Neural crest cell (in vitro differentiated cells): Measurements from ENCODE around the gene SNAI1. TPM values are rescaled to one million over a fixed set of nuclear protein-coding genes. Genes with fewer than 3 reads are reported as not detected.

Experiments
- DNase-seq: peaks from one replicate; pipeline ENCODE4 v3.0.0; 2021; ENCODE audit warnings: low read depth, mixed read lengths, low spot score
- H3K27ac Mint-ChIP-seq: one replicate; pipeline ENCODE4 v1.8.0; 2021; ENCODE audit warnings: mild to moderate bottlenecking, mixed read lengths; ENCODE audit not compliant: unreplicated experiment
- H3K27me3 Mint-ChIP-seq: 2 replicates; pipeline ENCODE4 v1.8.0; 2021; ENCODE audit warnings: low read depth, mild to moderate bottlenecking, mixed read lengths
- H3K36me3 Mint-ChIP-seq: 2 replicates; pipeline ENCODE4 v1.8.0; 2021; ENCODE audit warnings: low read depth, mild to moderate bottlenecking, mixed read lengths
- H3K4me1 Mint-ChIP-seq: 2 replicates; pipeline ENCODE4 v1.8.0; 2021; ENCODE audit warnings: mixed read lengths
- H3K4me3 Mint-ChIP-seq: one replicate; pipeline ENCODE4 v1.8.0; 2021; ENCODE audit warnings: mild to moderate bottlenecking, mixed read lengths
- H3K9me3 Mint-ChIP-seq: 2 replicates; pipeline ENCODE4 v1.8.0; 2021; ENCODE audit warnings: mixed read lengths
- total RNA-seq: library from RNA; stranded (reverse); gene quantifications from 2 replicates; pipeline ENCODE4 v1.2.1, GENCODE V29; 2021
- TF ChIP-seq, protein P1 (sequence below): fragments of 200-600 bp; sonication (generic); conservative IDR thresholded peaks from 2 replicates; pipeline ENCODE4 v1.5.0; 2021; ENCODE audit warnings: antibody characterized with exemption, mild to moderate bottlenecking

Gene SNAI1
- total RNA-seq, 1 donor from 2014 or later = 12.5 TPM

DNA sequence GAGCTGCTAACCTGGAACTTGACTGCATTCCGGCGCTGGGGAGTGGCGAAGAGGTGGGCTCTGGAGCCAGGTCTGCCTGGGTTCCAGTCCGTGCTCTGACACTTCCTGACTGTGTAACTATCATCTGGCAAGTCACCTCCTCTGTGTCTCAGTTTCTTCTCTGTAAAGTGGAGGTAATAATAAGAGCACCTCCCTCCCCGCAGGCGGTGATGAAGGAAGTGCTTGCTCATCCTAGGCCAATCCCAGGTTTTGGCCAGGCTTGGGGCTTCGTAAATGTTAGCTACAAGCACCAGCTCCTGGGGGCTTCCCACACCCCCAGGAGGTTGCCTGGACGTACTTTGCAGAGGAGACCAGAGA, 32.8 kb downstream of the SNAI1 start:
- TF ChIP-seq, protein P1, sequence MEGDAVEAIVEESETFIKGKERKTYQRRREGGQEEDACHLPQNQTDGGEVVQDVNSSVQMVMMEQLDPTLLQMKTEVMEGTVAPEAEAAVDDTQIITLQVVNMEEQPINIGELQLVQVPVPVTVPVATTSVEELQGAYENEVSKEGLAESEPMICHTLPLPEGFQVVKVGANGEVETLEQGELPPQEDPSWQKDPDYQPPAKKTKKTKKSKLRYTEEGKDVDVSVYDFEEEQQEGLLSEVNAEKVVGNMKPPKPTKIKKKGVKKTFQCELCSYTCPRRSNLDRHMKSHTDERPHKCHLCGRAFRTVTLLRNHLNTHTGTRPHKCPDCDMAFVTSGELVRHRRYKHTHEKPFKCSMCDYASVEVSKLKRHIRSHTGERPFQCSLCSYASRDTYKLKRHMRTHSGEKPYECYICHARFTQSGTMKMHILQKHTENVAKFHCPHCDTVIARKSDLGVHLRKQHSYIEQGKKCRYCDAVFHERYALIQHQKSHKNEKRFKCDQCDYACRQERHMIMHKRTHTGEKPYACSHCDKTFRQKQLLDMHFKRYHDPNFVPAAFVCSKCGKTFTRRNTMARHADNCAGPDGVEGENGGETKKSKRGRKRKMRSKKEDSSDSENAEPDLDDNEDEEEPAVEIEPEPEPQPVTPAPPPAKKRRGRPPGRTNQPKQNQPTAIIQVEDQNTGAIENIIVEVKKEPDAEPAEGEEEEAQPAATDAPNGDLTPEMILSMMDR = no peak
- Mint-ChIP-seq H3K27ac (peak overlapping the region; percentile 27), H3K27me3 (no peaks in the 10 kb centered on the region), H3K4me1 (peaks cover 20% of the 10 kb centered on the region), H3K9me3 (no peaks in the 10 kb centered on the region), H3K4me3 (no peak overlapping the region), H3K36me3 (no peaks in the 10 kb centered on the region)
- no peak for DNase-seq

DNA sequence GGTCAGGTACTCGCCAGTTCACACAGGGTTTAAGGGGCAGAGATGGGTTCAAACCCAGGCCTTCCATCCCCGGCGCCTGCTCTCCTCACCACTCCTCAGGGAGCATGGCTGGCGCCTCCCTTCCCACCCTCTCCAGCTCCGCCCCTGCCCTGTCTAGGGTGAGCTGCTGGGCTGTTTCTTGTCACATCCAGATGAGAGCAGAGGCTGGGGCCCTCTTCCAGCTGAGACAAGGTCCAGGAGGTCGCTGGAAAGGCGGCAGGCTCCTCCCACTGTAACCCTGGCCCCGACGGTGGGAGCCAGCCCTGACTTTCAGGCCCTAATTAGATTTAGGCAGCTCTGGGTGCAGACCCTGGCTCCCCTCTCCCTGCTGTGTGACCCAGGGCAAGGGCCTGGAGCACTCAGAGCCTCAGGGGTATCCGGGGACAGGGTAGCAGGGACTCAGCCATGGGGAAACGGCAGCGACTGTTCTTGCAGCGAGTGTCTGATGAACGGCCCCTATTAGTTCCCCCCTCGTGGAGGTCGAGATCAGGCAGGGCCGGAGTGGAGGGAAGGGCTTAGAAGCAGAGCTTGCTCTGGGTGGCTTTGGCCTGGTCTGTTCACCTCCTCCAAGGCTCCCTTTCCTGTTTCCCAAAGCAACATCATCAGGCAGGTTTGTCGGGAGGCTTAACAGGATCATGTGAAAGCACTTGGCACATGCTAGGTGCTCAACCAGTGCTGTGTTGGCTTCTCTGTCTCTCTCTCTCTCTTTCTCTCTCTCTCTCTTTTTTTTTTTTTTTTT, 33.4 kb downstream of the SNAI1 start:
- TF ChIP-seq, protein P1 = no peak
- no peak overlapping the region for H3K27ac Mint-ChIP-seq
- DNase-seq = peak; percentile 24

GRCh38 chr20:50017160-50017559, 34.4 kb downstream of the SNAI1 start:
- Mint-ChIP-seq H3K4me1 (peaks cover 20% of the 10 kb centered on the region), H3K27me3 (no peaks in the 10 kb centered on the region), H3K4me3 (no peak overlapping the region), H3K9me3 (no peaks in the 10 kb centered on the region), H3K36me3 (no peaks in the 10 kb centered on the region), H3K27ac (no peak overlapping the region)
- TF ChIP-seq, protein P1 = no peak
- no peak for DNase-seq

More for the DNA sequence above, 33.4 kb downstream of the SNAI1 start:
- Mint-ChIP-seq H3K9me3 (no peaks in the 10 kb centered on the region), H3K36me3 (no peaks in the 10 kb centered on the region), H3K4me1 (peaks cover 20% of the 10 kb centered on the region), H3K4me3 (no peak overlapping the region), H3K27me3 (no peaks in the 10 kb centered on the region)

DNA sequence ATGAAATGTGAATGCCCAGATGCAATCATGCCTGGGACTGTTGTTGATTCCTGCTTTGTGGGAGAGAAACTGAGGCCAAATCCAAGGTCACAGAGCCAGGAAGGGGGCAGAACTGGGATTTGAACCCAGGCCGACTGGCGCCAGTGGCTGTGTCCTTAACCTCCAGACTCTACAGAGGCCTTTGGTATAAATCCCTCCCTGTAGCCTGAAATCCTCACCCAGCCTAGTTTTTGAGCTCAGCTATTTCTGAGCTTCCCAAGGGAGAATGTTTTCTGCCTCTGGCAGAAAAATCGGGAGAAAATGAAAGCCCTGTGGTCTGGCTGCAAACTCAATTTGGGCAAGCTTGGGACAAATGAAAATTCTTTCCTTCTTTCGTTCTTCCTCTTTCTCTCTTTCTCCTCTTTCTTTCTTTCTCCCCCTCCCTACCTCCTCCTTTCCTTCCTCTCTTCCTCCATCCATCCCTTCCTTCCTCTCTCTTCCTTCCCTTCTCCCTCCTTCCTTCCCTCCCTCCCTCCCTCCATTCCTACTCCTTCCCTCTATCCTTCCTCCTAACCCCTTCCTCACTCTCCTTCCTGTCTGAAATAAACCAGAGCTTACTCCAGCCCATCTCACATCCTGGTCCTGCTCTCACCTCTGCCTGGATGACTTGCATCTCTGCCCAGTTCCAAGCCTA, 34.9 kb downstream of the SNAI1 start:
- peaks cover 17% of the 10 kb centered on the region for H3K4me1 Mint-ChIP-seq

DNA sequence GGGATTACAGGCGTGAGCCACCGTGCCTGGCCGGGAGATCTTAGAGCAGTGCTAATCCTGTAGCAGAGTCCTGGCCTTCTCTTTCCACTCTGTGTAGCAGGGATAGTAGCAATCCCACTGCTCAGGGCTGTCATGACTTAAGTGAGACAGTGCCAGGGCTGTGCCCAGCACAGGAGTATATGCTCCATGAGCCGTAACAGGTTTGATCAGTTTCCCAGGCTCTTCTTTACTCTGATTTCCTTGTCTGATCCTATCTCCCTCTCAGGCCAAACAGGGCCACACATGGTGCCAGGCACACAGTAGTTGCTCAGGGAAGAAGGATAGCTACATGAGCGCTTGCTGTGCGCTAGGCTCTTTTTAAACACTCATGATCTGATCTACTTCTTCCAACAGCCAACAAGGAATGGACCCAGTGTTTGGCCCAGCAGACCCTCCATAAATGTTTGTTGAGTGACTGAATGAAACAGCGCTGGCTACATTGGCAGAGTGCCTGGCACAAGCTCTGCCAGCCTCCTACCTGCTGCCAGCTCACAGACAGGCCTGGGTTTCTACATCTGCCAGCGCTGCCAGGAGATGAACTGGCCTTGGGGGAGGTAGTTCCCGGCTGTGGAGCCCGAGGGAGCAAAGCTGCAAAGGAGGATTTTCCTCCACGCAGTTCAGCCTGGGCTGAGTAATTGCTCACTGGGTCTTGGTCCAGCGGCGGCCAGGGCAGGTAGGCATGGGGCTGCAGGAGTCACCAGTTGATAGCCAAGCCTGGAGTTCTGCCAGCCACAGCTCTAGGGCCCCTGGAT, 36.9 kb downstream of the SNAI1 start:
- Mint-ChIP-seq H3K27ac (no peak overlapping the region), H3K9me3 (no peaks in the 10 kb centered on the region), H3K4me3 (no peak overlapping the region), H3K27me3 (no peaks in the 10 kb centered on the region), H3K4me1 (peaks cover 13% of the 10 kb centered on the region), H3K36me3 (no peaks in the 10 kb centered on the region)
- no peak for DNase-seq
- TF ChIP-seq, protein P1 = no peak

More for the DNA sequence above, 34.9 kb downstream of the SNAI1 start:
- Mint-ChIP-seq H3K9me3 (no peaks in the 10 kb centered on the region), H3K27me3 (no peaks in the 10 kb centered on the region), H3K4me3 (no peak overlapping the region), H3K36me3 (no peaks in the 10 kb centered on the region), H3K27ac (no peak overlapping the region)
- TF ChIP-seq, protein P1 = no peak
- DNase-seq = no peak
